H9 (cell line): ENCODE measurements around the gene OCIAD1. TPM values are rescaled to one million over a fixed set of nuclear protein-coding genes. Genes with fewer than 3 reads are reported as not detected.
A peak's percentile ranks its signal among the peaks of the same experiment; 100 is the strongest.

Experiments used
- DNase-seq: peaks from one replicate; pipeline ENCODE4 v3.0.0-alpha.2; 2017
- H2AFZ ChIP-seq: one replicate; pipeline ENCODE4 v1.6.1; 2013; ENCODE audit warnings: mild to moderate bottlenecking, low read length, control low read depth, moderate library complexity
- H2AK5ac ChIP-seq: 2 replicates; pipeline ENCODE4 v1.6.1; 2013; ENCODE audit warnings: low read length, control low read depth, mixed read lengths; ENCODE audit not compliant: insufficient read length
- H2BK120ac ChIP-seq: one replicate; pipeline ENCODE4 v1.6.1; 2013; ENCODE audit warnings: low read depth, mild to moderate bottlenecking, low read length, control low read depth, inconsistent platforms; ENCODE audit not compliant: poor library complexity, severe bottlenecking
- H2BK12ac ChIP-seq: 2 replicates; pipeline ENCODE4 v1.6.1; 2013; ENCODE audit warnings: low read length, control low read depth, mixed read lengths, low read depth; ENCODE audit not compliant: insufficient read length
- H2BK15ac ChIP-seq: 2 replicates; pipeline ENCODE4 v1.6.1; 2013; ENCODE audit warnings: low read depth, low read length, control low read depth
- H2BK20ac ChIP-seq: one replicate; pipeline ENCODE4 v1.6.1; 2013; ENCODE audit warnings: low read depth, mild to moderate bottlenecking, low read length, control low read depth, inconsistent platforms; ENCODE audit not compliant: poor library complexity, severe bottlenecking
- H2BK5ac ChIP-seq: 2 replicates; pipeline ENCODE4 v1.6.1; 2013; ENCODE audit warnings: low read length, control low read depth, mixed read lengths; ENCODE audit not compliant: insufficient read length
- H3K14ac ChIP-seq: 2 replicates; pipeline ENCODE4 v1.6.1; 2013; ENCODE audit warnings: low read length, control low read depth; ENCODE audit not compliant: insufficient read depth
- H3K18ac ChIP-seq: 2 replicates; pipeline ENCODE4 v1.6.1; 2013; ENCODE audit warnings: low read depth, mild to moderate bottlenecking, mixed read lengths, low read length, control low read depth; ENCODE audit not compliant: insufficient read length
- H3K23ac ChIP-seq: 2 replicates; pipeline ENCODE4 v1.6.1; 2013; ENCODE audit warnings: low read length, control low read depth, mixed read lengths, low read depth; ENCODE audit not compliant: insufficient read length
- H3K23me2 ChIP-seq: 2 replicates; pipeline ENCODE4 v1.6.1; 2013; ENCODE audit warnings: low read depth, mild to moderate bottlenecking, mixed read lengths, low read length, control low read depth; ENCODE audit not compliant: insufficient read length, poor library complexity, severe bottlenecking
- H3K27ac ChIP-seq: 2 replicates; pipeline ENCODE4 v1.5.1; 2013; ENCODE audit warnings: low read length, control low read depth, mixed read lengths, low read depth; ENCODE audit not compliant: insufficient read length
- H3K27me3 ChIP-seq: 2 replicates; pipeline ENCODE4 v1.6.1; 2013; ENCODE audit warnings: low read length, control low read depth, inconsistent platforms; ENCODE audit not compliant: insufficient read depth
- H3K4ac ChIP-seq: 2 replicates; pipeline ENCODE4 v1.6.1; 2013; ENCODE audit warnings: low read depth, mild to moderate bottlenecking, control low read depth, inconsistent platforms, low read length, moderate library complexity
- H3K4me1 ChIP-seq: 2 replicates; pipeline ENCODE4 v1.6.1; 2013; ENCODE audit warnings: low read length, control low read depth, inconsistent platforms; ENCODE audit not compliant: insufficient read depth
- H3K4me2 ChIP-seq: 2 replicates; pipeline ENCODE4 v1.6.1; 2013; ENCODE audit warnings: low read length, control low read depth, mixed read lengths; ENCODE audit not compliant: insufficient read length, insufficient read depth
- H3K56ac ChIP-seq: 2 replicates; pipeline ENCODE4 v1.6.1; 2013; ENCODE audit warnings: low read depth, mild to moderate bottlenecking, mixed read lengths, low read length, control low read depth; ENCODE audit not compliant: insufficient read length
- H3K79me1 ChIP-seq: 2 replicates; pipeline ENCODE4 v1.6.1; 2013; ENCODE audit warnings: low read depth, mild to moderate bottlenecking, moderate library complexity, low read length, control low read depth, inconsistent platforms; ENCODE audit not compliant: insufficient read depth, poor library complexity, severe bottlenecking
- H3K79me2 ChIP-seq: 2 replicates; pipeline ENCODE4 v1.6.1; 2013; ENCODE audit warnings: low read length, control low read depth, inconsistent platforms; ENCODE audit not compliant: insufficient read depth
- H3K9ac ChIP-seq: 2 replicates; pipeline ENCODE4 v1.6.1; 2013; ENCODE audit warnings: low read length, control low read depth, mixed read lengths; ENCODE audit not compliant: insufficient read length; ENCODE audit errors: extremely low read depth
- H3K9me3 ChIP-seq: one replicate; pipeline ENCODE4 v1.6.1; 2013; ENCODE audit warnings: low read depth, low read length, inconsistent platforms; ENCODE audit not compliant: control insufficient read depth
- H3T11ph ChIP-seq: one replicate; pipeline ENCODE4 v1.6.1; 2013; ENCODE audit warnings: mild to moderate bottlenecking, low read length, control low read depth, inconsistent platforms
- H4K20me1 ChIP-seq: one replicate; pipeline ENCODE4 v1.6.1; 2013; ENCODE audit not compliant: control insufficient read depth, insufficient read length, insufficient read depth
- H4K5ac ChIP-seq: 2 replicates; pipeline ENCODE4 v1.6.1; 2013; ENCODE audit warnings: low read depth, mild to moderate bottlenecking, mixed read lengths, low read length, control low read depth; ENCODE audit not compliant: insufficient read length
- H4K8ac ChIP-seq: replicated peaks from 2 replicates; pipeline ENCODE4 v1.6.1; 2013; ENCODE audit warnings: low read length, control low read depth, mixed read lengths, low read depth; ENCODE audit not compliant: insufficient read length
- H4K91ac ChIP-seq: 2 replicates; pipeline ENCODE4 v1.6.1; 2013; ENCODE audit warnings: low read depth, mild to moderate bottlenecking, moderate library complexity, mixed read lengths, low read length, control low read depth; ENCODE audit not compliant: insufficient read length
- H3K27ac Mint-ChIP-seq, 3 experiments: 2 replicates in 2 of 3; 3 replicates in 1 of 3; pipeline ENCODE4 v1.8.0; 2020 to 2021; ENCODE audit warnings: mixed read lengths in 3 of 3, mild to moderate bottlenecking in 1 of 3, moderate library complexity in 1 of 3
- H3K27me3 Mint-ChIP-seq: 2 replicates; pipeline ENCODE4 v1.8.0; 2021; ENCODE audit warnings: low read depth, mild to moderate bottlenecking, moderate library complexity, mixed read lengths
- H3K36me3 Mint-ChIP-seq, 3 experiments: 2 replicates in 2 of 3; 3 replicates in 1 of 3; pipeline ENCODE4 v1.8.0; 2020 to 2021; ENCODE audit warnings: low read depth in 3 of 3, mixed read lengths in 3 of 3; ENCODE audit not compliant: insufficient read depth in 1 of 3
- H3K4me1 Mint-ChIP-seq, 2 experiments: 2 replicates each; pipeline ENCODE4 v1.8.0; 2020; ENCODE audit warnings: mixed read lengths in 2 of 2
- H3K4me3 Mint-ChIP-seq, 2 experiments: 2 replicates in 1 of 2; 3 replicates in 1 of 2; pipeline ENCODE4 v1.8.0; 2020 to 2021; ENCODE audit warnings: mild to moderate bottlenecking in 2 of 2, mixed read lengths in 2 of 2, moderate library complexity in 1 of 2
- H3K9me3 Mint-ChIP-seq, 2 experiments: 2 replicates in 1 of 2; 3 replicates in 1 of 2; pipeline ENCODE4 v1.8.0; 2020; ENCODE audit warnings: mild to moderate bottlenecking in 2 of 2, mixed read lengths in 2 of 2, moderate library complexity in 1 of 2
- WGBS: extraction: QIAGEN DNeasy Blood & Tissue Kit; methylation state at CpG from one replicate; pipeline ENCODE4 v1.1.7; 2013; ENCODE audit warnings: missing lambda C conversion rate, low lambda C conversion rate, mixed read lengths; ENCODE audit not compliant: insufficient read length; ENCODE audit errors: extremely low coverage; 5-methylcytosine and 5-hydroxymethylcytosine counted together
- long read RNA-seq: library from polyadenylated mRNA; unstranded; transcript quantifications from one replicate; pipeline ENCODE4 v2.0.0, GENCODE V29; 2020
- total RNA-seq: library from RNA; stranded (reverse); gene quantifications from 2 replicates; pipeline ENCODE4 v1.2.1, GENCODE V29; 2021
- TF ChIP-seq, protein P1 (sequence below): fragments of 200-600 bp; sonication (generic); conservative IDR thresholded peaks from 3 replicates; pipeline ENCODE4 v1.8.0; 2021; ENCODE audit warnings: antibody characterized with exemption, mild to moderate bottlenecking

The OCIAD1 gene, protein sequence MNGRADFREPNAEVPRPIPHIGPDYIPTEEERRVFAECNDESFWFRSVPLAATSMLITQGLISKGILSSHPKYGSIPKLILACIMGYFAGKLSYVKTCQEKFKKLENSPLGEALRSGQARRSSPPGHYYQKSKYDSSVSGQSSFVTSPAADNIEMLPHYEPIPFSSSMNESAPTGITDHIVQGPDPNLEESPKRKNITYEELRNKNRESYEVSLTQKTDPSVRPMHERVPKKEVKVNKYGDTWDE
- total RNA-seq, result 168 and 169 TPM in 2 replicates
- long read RNA-seq, transcript OCIAD1-226 (9 exons, 1,288 nt), result minor isoform, 5 of 700 reads
- long read RNA-seq, transcript OCIAD1-205 (8 exons, 1,756 nt), result minor isoform, 9 of 700 reads
- long read RNA-seq, transcript OCIAD1-202 (9 exons, 1,594 nt), result minor isoform, 77 of 700 reads
- long read RNA-seq, transcript OCIAD1-201 (9 exons, 1,414 nt), result major isoform, 463 of 700 reads
- long read RNA-seq, partial matches to known transcripts, result 36 of 700 reads
- long read RNA-seq, other reads (novel, unspliced or antisense), result 104 of 700 reads

DNA sequence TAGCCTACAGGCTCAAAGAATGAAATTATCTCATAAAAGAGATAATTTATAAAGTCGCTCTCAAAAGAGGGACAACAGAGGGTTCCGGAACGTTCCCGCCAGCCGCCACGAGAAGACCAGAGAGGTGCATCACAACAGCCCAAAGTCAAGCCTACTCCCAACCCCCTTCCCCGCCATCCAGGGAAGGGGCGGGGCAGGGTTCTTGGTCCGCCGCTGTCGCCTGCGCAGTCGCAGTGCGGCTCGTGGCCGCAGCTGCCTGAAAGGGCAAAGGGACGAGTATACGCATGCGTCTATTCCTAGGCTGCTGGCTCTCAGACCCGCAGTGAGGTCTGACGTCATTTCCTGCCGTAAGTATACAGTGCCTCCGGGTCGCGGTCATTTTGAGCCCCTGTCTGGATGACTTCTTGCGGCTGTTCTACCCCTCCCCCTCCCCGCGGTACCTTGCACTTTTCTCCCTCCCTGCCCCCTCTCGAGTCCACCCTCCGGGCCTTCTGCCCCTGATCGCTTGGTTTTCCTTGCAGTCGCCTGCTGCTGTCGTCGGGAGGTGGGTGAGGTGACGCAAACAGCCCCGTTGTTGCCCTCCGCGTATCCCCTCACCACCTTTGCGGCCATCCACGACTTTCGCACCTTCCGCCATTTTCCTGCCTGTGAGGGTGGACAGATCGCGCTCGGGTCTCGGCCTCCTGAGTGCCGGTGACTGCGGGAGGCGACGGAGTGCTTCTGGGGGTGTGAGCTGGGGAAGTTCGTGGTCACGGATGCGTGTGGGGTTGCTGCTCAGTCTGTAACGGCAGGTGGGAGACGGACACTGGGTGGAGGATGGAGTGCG lies at the start of gene OCIAD1:
Gene OCIAD1, plus strand, starts transcription at position 383 of the 826 bp plus-strand sequence. CDS start 1,537 bp downstream, outside the sequence.
- Histone ChIP-seq H3K79me2 (peaks cover 11% of the 10 kb centered on the region; the same call in 1 of the 2 replicates), H3K27me3 (no peaks in the 10 kb centered on the region), H3K27ac (peak within 1 kb of the TSS; percentile 91), H3K56ac (peak within 1 kb of the TSS; percentile 84), H2BK5ac (peak within 1 kb of the TSS; percentile 75), H3K9ac (peak within 1 kb of the TSS; percentile 100), H2BK120ac (peak within 1 kb of the TSS; percentile 91), H3T11ph (peak within 1 kb of the TSS; percentile 71), H3K4me2 (peak within 1 kb of the TSS; percentile 42), H3K9me3 (no peaks in the 10 kb centered on the region), H2BK12ac (peak within 1 kb of the TSS; percentile 65), H3K14ac (peak within 1 kb of the TSS; percentile 99), H2BK15ac (no peak within 1 kb of the TSS), H3K18ac (peak within 1 kb of the TSS; percentile 99), H4K20me1 (no peaks in the 10 kb centered on the region), H3K4ac (peak within 1 kb of the TSS; percentile 72; the same call in 1 of the 2 replicates), H2AFZ (peak within 1 kb of the TSS; percentile 41), H4K91ac (peak within 1 kb of the TSS; percentile 72), H3K79me1 (no peaks in the 10 kb centered on the region), H3K23me2 (no peaks in the 10 kb centered on the region), H4K5ac (peak within 1 kb of the TSS; percentile 90), H4K8ac (peak within 1 kb of the TSS; percentile 40), H2BK20ac (no peak within 1 kb of the TSS), H3K4me1 (peaks cover 5% of the 10 kb centered on the region), H3K23ac (no peak within 1 kb of the TSS), H2AK5ac (no peak within 1 kb of the TSS)
- DNase-seq, result peak; percentile 99
- WGBS, result no CpG with 5 or more reads among the region's 56 CpGs
- Mint-ChIP-seq H3K9me3 (no peaks in the 10 kb centered on the region; a peak in 3 of 5 replicates), H3K27ac (peak within 1 kb of the TSS; percentile 100), H3K4me1 (peaks cover 7 to 17% of the 10 kb centered on the region in 2 experiments), H3K4me3 (peak within 1 kb of the TSS; percentile 100), H3K36me3 (peaks cover 19 to 37% (median 34%) of the 10 kb centered on the region in 3 experiments), H3K27me3 (no peaks in the 10 kb centered on the region)
- TF ChIP-seq, protein P1, sequence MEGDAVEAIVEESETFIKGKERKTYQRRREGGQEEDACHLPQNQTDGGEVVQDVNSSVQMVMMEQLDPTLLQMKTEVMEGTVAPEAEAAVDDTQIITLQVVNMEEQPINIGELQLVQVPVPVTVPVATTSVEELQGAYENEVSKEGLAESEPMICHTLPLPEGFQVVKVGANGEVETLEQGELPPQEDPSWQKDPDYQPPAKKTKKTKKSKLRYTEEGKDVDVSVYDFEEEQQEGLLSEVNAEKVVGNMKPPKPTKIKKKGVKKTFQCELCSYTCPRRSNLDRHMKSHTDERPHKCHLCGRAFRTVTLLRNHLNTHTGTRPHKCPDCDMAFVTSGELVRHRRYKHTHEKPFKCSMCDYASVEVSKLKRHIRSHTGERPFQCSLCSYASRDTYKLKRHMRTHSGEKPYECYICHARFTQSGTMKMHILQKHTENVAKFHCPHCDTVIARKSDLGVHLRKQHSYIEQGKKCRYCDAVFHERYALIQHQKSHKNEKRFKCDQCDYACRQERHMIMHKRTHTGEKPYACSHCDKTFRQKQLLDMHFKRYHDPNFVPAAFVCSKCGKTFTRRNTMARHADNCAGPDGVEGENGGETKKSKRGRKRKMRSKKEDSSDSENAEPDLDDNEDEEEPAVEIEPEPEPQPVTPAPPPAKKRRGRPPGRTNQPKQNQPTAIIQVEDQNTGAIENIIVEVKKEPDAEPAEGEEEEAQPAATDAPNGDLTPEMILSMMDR, result no peak
